GM18526 (cell line): ENCODE data around the gene SUN3.

Experiments
- POLR2A ChIP-seq: IDR thresholded peaks from 3 replicates; pipeline ENCODE4 v1.6.1; 2011; ENCODE audit not compliant: insufficient read length; ENCODE audit errors: extremely low read depth

The SUN3 gene, protein sequence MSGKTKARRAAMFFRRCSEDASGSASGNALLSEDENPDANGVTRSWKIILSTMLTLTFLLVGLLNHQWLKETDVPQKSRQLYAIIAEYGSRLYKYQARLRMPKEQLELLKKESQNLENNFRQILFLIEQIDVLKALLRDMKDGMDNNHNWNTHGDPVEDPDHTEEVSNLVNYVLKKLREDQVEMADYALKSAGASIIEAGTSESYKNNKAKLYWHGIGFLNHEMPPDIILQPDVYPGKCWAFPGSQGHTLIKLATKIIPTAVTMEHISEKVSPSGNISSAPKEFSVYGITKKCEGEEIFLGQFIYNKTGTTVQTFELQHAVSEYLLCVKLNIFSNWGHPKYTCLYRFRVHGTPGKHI

DNA sequence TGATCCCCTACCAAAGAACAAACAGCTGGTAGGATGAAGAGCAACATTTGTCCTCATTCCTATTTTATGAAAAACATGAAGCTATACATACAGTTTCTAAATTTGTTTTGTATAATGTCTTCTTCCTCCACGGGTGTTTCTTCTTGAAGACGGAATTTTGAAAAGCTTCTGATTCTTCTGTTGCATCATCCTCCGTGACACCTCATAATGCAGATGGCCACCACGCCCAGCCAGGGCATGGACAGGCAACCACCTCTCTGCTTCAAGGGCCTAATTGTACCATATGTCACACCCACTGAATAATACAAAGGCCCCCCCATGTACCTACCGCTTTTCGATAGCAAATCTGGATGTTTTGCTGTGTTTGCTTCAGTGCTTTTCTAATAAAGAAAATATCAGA, at the start of gene SUN3:
TSS of gene SUN3 (minus strand) at position 170 of the 400 bp plus-strand sequence. CDS start at position 1, 169 bp downstream.
- no peak for TF ChIP-seq POLR2A

DNA sequence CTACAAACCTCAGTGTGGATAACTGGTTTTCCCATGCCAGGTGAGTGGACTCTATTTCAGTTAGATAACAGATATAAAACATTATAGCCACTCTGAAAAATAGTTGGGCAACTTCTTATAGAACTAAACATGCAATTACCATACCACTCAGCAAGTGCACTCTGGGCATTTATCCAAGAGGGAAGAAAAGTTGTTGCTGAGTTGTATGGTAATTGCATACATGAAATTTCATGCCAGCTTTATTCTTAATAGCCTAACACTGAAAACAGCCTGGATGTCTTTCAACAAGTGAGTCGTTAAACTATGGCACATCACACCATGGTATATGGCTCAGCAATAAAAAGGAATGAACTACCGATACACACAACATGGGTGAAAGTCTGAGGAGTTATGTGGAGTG, 49.6 kb upstream of the SUN3 start:
- no peak for TF ChIP-seq POLR2A

DNA sequence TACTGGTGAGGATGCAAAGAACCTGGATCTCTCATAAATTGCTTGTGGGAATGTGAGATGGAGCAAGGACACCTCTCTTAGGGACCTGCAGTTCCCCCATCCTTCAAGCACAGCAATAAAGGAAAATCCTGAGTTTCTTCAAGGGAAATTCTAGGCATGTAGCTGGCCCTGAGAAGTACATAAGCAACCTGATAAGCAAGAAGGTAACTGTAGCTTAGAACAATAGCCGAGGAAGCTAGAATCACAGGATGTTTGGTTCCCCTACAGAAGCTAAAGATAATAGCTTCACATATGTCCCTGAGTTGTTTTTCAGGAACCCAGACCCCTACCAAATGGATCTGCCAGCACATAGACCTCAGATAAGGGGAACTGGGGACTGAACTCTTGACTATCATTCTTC, 48.5 kb upstream of the SUN3 start:
- TF ChIP-seq POLR2A = no peak

DNA sequence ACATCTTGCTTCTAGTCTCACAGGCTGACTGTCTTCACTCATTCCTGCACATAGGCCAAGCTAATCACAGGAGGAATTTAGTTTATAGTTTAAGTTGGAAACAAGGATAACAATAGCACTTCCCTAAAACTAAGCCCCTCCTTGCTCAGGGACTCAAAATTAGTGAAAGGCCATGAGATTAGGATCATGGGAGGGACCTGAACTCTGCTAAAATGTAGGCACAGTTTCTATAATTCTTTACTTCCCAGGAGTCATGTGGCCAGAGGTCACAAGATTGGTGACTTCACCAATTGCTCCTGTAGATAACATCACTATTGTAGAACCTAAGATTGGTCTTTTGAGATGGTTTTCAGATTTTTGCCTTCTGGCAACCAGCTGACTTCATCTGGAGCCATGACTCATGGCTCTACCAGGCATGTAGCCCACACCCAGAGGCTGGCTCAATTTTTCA, 45.3 kb upstream of the SUN3 start:
- no peak for TF ChIP-seq POLR2A

DNA sequence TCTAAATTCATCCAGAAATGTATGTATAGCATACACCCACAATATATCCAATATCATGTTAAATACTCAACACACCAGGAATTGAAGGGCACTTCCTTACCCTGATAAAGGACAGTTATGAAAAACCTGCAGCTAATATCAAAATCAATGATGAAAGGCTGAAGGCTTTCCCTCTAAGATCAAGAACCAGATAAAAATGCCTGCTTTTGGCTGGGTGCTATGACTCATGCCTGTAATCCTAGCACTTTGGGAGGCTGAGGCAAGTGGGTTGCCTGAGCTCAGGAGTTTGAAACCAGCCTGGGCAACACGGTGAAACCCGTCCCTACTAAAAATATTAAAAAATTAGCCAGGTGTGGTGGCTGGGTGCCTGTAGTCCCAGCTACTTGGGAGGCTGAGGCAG, 38.6 kb upstream of the SUN3 start:
- no peak for TF ChIP-seq POLR2A

DNA sequence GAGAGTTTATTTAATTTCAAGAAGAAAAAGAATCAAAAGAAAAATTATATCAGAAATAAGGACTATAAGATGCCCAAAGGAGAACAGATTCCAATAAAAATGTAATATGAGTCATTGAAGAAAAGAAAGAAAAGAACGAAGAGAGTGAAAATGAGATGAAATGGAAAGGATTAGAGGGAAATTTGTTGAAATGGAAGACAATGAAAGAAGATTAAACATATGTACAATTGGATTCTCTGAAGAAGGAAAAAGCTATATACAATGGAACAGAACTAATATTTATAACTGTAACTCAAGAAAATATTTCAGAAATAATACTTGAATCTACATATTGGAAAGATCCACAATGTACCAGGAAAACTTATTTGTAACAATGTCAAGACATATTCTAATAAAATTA, 35.1 kb upstream of the SUN3 start:
- no peak for TF ChIP-seq POLR2A

DNA sequence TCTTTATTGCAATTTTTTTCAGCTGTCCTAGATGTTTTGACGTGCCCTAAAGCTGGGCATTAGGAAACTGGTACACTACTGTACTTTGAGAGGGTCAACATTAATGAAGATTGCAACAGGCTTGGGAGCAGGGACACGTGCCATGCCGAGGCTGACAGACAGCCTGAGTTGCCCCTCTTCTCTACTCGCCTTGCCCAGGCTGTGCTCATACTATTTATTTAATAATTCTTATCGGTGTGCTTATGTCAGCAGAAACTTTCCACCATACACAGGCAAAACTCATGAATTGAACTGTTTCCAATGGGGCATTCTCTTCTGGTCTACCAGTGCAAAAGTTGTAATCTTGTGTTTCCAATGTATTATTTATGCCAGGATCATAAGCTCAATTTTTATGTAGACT, 30.8 kb upstream of the SUN3 start:
- no peak for TF ChIP-seq POLR2A

DNA sequence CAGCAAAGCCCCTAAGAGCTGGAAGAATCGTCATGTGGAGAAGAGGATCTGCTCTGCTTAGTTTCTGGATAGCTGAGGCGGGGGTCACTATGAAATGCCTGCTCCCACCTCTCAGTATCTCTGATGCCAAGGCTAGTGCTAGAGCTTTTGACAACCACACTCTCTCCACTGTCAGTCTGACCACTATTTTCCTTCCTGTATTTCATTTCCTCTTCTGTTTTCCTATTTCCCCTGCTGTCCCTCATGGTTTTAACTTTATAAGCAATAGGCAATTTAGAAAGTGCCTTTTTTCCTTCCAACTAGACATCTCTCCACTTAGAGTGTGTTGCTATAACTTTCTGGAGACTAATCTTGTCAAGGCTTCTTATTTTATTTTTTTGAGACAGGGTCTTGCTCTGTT, 30.1 kb upstream of the SUN3 start:
- TF ChIP-seq POLR2A = no peak

DNA sequence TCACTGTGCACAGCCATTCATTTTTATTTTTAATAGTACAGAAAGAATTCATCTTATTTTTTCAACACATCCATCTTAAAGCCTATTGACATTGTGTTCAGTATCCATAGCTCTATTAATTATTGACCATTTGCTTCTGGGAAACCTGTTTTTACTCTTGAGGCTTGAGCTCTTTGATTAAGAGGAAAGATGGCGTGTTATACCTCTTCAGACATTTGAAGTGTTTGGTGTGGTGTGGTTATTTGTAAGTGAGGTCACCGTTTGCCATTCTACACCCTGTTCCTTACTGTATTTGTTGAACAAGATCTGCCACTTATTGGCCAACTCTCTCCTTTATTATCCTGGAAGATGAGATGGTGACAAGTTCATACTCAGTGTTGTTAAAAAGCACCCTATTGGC, 24.8 kb upstream of the SUN3 start:
- TF ChIP-seq POLR2A = no peak

DNA sequence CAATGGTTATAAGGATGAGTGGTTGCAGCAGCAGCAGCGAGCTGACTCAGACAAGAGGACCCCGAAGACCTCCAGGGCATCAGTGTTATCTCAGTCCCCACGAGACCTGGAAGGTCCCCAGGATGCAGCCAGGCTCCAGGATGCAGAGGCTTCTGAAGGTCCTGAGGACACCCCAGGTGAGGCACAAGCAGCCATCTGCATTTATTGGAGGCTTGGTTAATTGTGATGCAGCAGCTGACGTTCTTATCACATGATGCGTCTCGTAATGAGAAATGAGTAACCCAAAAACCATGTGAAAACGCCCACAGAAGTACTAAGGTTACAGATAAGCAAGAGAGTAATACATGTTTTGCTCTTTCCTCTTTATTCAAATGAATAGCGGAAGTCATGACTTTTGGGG, 23.8 kb upstream of the SUN3 start:
- no peak for TF ChIP-seq POLR2A

DNA sequence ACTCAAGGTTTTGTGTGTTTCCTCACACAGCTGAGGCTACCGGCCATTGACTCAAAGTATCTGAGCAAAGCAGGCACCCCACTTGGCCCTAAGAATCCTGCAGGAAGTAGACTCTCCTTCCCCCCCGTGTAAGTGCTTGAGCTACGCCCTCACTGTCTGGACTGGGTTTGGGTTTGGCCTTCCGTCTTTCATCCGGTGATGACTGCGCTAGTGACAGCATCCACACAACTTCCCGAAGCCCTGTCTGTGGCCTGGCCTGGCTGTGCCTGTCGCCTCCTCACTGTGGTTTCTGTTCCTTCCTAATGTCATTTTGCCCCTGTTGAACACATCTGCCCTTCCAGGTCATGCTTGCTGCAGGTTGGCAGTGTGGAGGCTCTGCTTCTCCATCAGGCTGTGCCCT, 20.9 kb upstream of the SUN3 start:
- no peak for TF ChIP-seq POLR2A

DNA sequence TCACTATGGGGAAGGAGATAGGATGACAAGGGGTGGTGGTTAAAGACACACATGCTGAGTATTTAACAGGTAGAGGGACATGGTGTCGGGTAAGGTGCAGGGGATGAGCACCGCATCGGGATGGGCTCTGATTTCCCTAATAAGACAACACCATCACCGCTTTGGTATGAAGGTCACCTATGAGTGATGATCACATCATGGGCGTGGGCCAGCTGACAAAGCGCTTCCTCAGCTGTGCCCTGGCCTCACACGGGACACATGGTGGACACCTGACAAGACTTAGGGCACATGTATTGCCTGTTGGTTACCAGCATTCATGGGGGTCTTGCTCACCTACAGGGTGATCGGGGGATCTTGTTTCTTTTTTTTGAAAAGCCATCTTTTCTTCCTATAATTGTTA, 19.2 kb upstream of the SUN3 start:
- TF ChIP-seq POLR2A = no peak

DNA sequence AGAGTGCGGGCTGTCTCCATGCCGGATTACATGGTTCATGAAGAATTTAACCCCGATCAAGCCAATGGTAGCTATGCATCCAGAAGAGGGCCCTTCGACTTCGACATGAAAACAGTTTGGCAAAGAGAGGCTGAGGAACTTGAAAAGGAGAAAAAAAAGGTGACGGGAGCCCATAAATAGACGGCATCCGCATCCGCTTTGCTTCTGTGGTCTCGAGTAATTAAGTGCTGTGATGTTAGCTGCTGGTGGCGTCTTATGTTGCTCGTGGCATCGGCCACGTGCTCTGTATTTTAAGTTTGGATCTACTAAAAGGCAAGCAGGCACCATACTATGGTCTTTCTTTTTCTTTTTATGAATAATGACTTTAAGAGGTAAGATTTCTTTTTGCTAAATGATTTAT, 17.6 kb upstream of the SUN3 start:
- TF ChIP-seq POLR2A = no peak

DNA sequence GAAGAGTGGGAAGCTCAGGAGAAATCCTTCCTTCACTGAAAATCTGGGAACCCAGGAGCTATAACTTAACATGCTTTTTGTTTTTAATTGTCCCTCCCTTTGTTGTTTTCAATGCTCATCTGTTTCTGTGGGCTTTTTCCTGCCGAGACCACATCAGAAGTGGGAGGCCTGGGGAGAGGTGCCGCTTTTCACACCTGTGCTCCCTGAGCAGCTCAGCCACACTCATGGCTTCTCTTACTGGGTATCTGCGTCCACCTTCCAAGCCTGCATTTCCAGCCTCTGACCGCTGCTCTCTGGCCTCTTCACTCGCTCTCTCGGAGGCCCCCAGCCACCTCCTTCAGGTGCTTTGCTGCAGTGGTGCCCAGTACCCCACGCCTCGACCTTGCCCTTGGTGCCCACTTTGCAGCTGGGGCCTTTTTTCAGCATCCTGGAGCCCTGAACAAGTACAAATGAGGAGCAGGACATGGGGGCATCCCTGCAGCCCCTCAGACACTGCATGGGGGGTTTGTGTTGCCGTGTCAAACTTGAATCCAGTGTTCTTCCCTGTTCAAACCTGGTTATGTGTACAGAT, 16.4 kb upstream of the SUN3 start:
- no peak for TF ChIP-seq POLR2A

DNA sequence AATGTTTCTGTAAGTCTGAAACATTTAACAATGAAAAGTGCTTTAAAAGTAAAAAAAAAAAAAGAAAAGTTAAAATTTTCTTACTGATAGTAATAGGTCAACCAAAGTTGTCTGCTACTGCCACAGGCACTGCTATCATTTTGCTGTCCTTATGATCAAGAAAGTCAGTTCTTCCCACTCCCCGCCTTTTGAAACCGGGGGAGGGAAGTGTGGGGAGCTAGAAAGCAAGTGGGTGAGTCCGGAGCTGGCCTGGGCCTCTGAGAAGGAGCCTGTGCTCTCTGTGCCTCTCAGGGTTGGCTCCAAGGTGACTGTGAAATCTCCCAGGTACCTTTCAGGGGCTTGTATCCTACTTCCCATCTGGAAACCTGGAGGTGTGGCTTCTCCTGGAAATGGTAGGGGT, 13.7 kb upstream of the SUN3 start:
- no peak for TF ChIP-seq POLR2A

DNA sequence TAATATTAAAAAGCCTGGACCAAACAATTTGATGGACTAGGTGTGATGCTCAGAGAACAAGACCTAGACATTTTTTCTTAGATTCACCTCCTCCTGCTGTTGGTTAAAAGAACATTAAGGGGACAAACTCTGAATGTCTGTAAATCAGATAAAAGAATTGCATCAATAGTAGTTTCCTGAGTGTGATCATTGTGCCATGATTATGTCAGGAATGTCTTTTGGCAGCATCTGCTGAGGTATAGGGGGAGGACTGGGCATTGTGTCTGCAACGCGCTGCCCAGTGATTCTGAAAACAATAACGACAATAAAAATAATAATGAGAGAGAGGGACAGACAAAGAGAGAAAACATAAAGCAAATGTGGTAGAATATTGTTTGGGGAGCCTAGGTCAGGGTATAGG, 13.3 kb upstream of the SUN3 start:
- no peak for TF ChIP-seq POLR2A

DNA sequence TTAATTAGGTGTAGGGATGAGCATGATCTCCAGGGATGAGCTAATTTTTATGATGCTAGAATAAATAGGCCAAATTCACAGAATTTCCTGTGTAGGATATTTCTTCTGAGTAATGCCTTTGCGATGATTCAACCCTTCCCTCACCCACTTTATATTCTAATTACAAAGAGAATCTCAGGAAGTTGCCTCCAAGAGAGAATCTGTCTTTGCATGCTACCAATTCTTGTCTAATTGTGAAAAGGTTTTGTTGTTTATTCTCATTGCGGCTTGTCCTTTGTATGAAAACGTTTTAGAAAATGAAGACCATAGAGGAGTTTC, 12.7 kb upstream of the SUN3 start:
- no peak for TF ChIP-seq POLR2A
